Panc1 (cell line): ENCODE results near the gene LY6G5B. TPM values are rescaled to one million over a fixed set of nuclear protein-coding genes. Genes with fewer than 3 reads are reported as not detected.

Source experiments
- ATAC-seq: fragments of 200-7000 bp; cut with Tn5 transposase; 2 replicates; pipeline ENCODE4 v1.9.1; 2020; ENCODE audit warnings: mild to moderate bottlenecking, moderate library complexity
- BruUV-seq: library from RNA; stranded (reverse); fragments of 400-500 nt; replicated peaks from 2 replicates; lab custom pipeline; 2021; lab: Mats Ljungman, UMichigan
- CTCF ChIA-PET: fragments of 300-600 bp; sonication (Branson Sonifier 250); formaldehyde crosslinking; loops from one replicate; lab custom pipeline; 2022; ENCODE audit warnings: antibody characterized with exemption; lab: Charles Lee
- POLR2A ChIA-PET: fragments of 300-600 bp; sonication (Branson Sonifier 250); formaldehyde crosslinking; loops from one replicate; lab custom pipeline; 2022; ENCODE audit warnings: antibody characterized with exemption; lab: Charles Lee
- DNase-seq: peaks from one replicate; pipeline ENCODE4 v3.0.0-alpha.2; 2010; ENCODE audit warnings: low read depth, low spot score
- H3K27ac ChIP-seq: 2 replicates; pipeline ENCODE4 v1.5.1; 2011; ENCODE audit warnings: mild to moderate bottlenecking, low read length, inconsistent platforms
- H3K27me3 ChIP-seq: fragments of 200-500 bp; sonication (Bioruptor generic); 2 replicates; pipeline ENCODE4 v1.6.0; 2014; ENCODE audit warnings: low read length, inconsistent platforms; ENCODE audit not compliant: control insufficient read depth, insufficient read depth
- H3K36me3 ChIP-seq: fragments of 200-500 bp; sonication (Bioruptor generic); 2 replicates; pipeline ENCODE4 v1.5.1; 2014; ENCODE audit warnings: inconsistent platforms, mild to moderate bottlenecking, low read length, moderate library complexity; ENCODE audit not compliant: control insufficient read depth, insufficient read depth
- H3K4me1 ChIP-seq: 2 replicates; pipeline ENCODE4 v1.5.1; 2011; ENCODE audit warnings: inconsistent platforms, mild to moderate bottlenecking, low read length, moderate library complexity; ENCODE audit not compliant: control insufficient read depth, insufficient read depth
- H3K4me3 ChIP-seq, 2 experiments: 2 replicates each; pipeline ENCODE4 v1.5.1; 2011 to 2012; ENCODE audit warnings: low read depth in 2 of 2, low read length in 2 of 2, mild to moderate bottlenecking in 2 of 2, inconsistent platforms in 1 of 2, moderate library complexity in 1 of 2
- H3K9me3 ChIP-seq: fragments of 200-500 bp; sonication (Bioruptor generic); 2 replicates; pipeline ENCODE4 v1.5.1; 2014; ENCODE audit warnings: low read depth, mild to moderate bottlenecking, inconsistent platforms, low read length, moderate library complexity; ENCODE audit not compliant: control insufficient read depth, insufficient read depth
- CTCF ChIP-seq: fragments of 450-650 bp; IDR thresholded peaks from 2 replicates; pipeline ENCODE4 v1.5.1; 2017; ENCODE audit warnings: mild to moderate bottlenecking
- POLR2AphosphoS5 ChIP-seq: IDR thresholded peaks from 2 replicates; pipeline ENCODE4 v1.6.1; 2012; ENCODE audit warnings: mild to moderate bottlenecking, low read depth, low read length, moderate library complexity
- REST ChIP-seq, 2 experiments: IDR thresholded peaks; 2 replicates each; pipeline ENCODE4 v1.6.1; 2011 to 2012; ENCODE audit warnings: low read depth in 2 of 2, control low read depth in 1 of 2, low read length in 1 of 2, mild to moderate bottlenecking in 1 of 2, moderate library complexity in 1 of 2; ENCODE audit not compliant: insufficient read depth in 1 of 2
- SIN3A ChIP-seq: IDR thresholded peaks from 2 replicates; pipeline ENCODE4 v1.6.1; 2012; ENCODE audit warnings: low read depth, mild to moderate bottlenecking, low read length, moderate library complexity, borderline replicate concordance; ENCODE audit not compliant: insufficient read depth
- TCF7L2 ChIP-seq: IDR thresholded peaks from 2 replicates; pipeline ENCODE4 v1.6.1; 2011; ENCODE audit warnings: mild to moderate bottlenecking, low read depth, low read length, inconsistent platforms
- in situ Hi-C: cut with HindIII; loops from 2 replicates; pipeline ENCODE4 v1.10.0; 2016; ENCODE audit warnings: low sequenced_read_pairs, low pct_unique_long_range_greater_than_20kb
- intact Hi-C: fragments of 100-400 bp; cut with micrococcal nuclease; formaldehyde crosslinking; loops from one replicate; pipeline ENCODE4 v1.10.0; 2022; ENCODE audit not compliant: unreplicated experiment
- total RNA-seq: library from RNA; stranded (reverse); gene quantifications from one replicate; pipeline ENCODE4 v1.2.1, GENCODE V29; 2021; ENCODE audit not compliant: unreplicated experiment

Gene LY6G5B
- total RNA-seq, 1 experiment from 2014 or later = 21.2 TPM

- H3K4me1 ChIP-seq = peaks cover 5% of the 10 kb centered on the region; the same call in 1 of the 2 replicates
- no peak for ATAC-seq
- no peaks in the 10 kb centered on the region for H3K27me3 ChIP-seq
- BruUV-seq = no TSS peak
- H3K36me3 ChIP-seq = peaks cover 55% of the 10 kb centered on the region
- ChIA-PET CTCF (interaction anchor here (0.5 kb wide), 1 partner anchor 40 kb away, joined by 3 read pairs; no protein-coding TSS in a partner anchor), POLR2A (no interaction called here)
- in situ Hi-C loops (no loop called here), intact Hi-C loops (loop anchor here (1.0 kb wide), 1 partner anchor 9 kb away; no protein-coding TSS in a partner anchor)
- H3K9me3 ChIP-seq = no peaks in the 10 kb centered on the region
- H3K4me3 ChIP-seq = no peak overlapping the region
- H3K27ac ChIP-seq = no peak overlapping the region
- no peak for TF ChIP-seq TCF7L2
- no peak; the same call in 1 of the 2 replicates for TF ChIP-seq POLR2AphosphoS5
- TF ChIP-seq CTCF = no peak
- no peak for TF ChIP-seq REST (IDR thresholded peaks at IDR 0.05; ENCODE audit: insufficient read depth in 1 of 2, low read depth in 2 of 2, low read length in 1 of 2)
- TF ChIP-seq SIN3A = no peak
- no peak for DNase-seq
These were observed 39.4 kb upstream of the LY6G5B start for GRCh38 chr6:31630177-31630934.

- no peak for TF ChIP-seq CTCF
- TF ChIP-seq POLR2AphosphoS5 = no peak
- no peak for TF ChIP-seq REST (IDR thresholded peaks at IDR 0.05; ENCODE audit: insufficient read depth in 1 of 2, low read depth in 2 of 2, low read length in 1 of 2)
- TF ChIP-seq SIN3A = no peak
- TF ChIP-seq TCF7L2 = no peak
- BruUV-seq = TSS peak; percentile 15
- H3K9me3 ChIP-seq = no peaks in the 10 kb centered on the region
- no peak overlapping the region for H3K27ac ChIP-seq
- ATAC-seq (no peak), DNase-seq (no peak)
- ChIA-PET POLR2A (no interaction called here), CTCF (no interaction called here)
- intact Hi-C loops (no loop called here), in situ Hi-C loops (no loop called here)
- peaks cover 6% of the 10 kb centered on the region; the same call in 1 of the 2 replicates for H3K4me1 ChIP-seq
- no peaks in the 10 kb centered on the region for H3K27me3 ChIP-seq
- H3K36me3 ChIP-seq = peaks cover 52% of the 10 kb centered on the region
- no peak overlapping the region for H3K4me3 ChIP-seq
These were observed 38.6 kb upstream of the LY6G5B start for GRCh38 chr6:31631209-31631608.
